IMR-90 (cell line): ENCODE measurements around the gene KIF9. TPM values are rescaled to one million over a fixed set of nuclear protein-coding genes. Genes with fewer than 3 reads are reported as not detected.

Experiments
- ATAC-seq: fragments of 200-7000 bp; cut with Tn5 transposase; 2 replicates; pipeline ENCODE4 v1.9.1; 2020; ENCODE audit warnings: low read depth, mild to moderate bottlenecking, moderate library complexity
- BruUV-seq: library from RNA; stranded (reverse); fragments of 400-500 nt; replicated peaks from 2 replicates; lab custom pipeline; 2021; lab: Mats Ljungman, UMichigan
- CTCF ChIA-PET: fragments of 300-600 bp; formaldehyde crosslinking; extraction: SDS; loops from one replicate; lab custom pipeline; 2021; ENCODE audit warnings: antibody characterized with exemption; lab: Yijun Ruan, JAX
- POLR2A ChIA-PET: fragments of 300-600 bp; sonication (Branson Sonifier 250); formaldehyde crosslinking; loops from one replicate; lab custom pipeline; 2022; ENCODE audit warnings: antibody characterized with exemption; ENCODE audit not compliant: unreplicated experiment; lab: Charles Lee
- DNase-seq: peaks from one replicate; pipeline ENCODE4 v3.0.0; 2013
- H2AFZ ChIP-seq: replicated peaks from 2 replicates; pipeline ENCODE3; 2013; ENCODE audit warnings: low read length, mild to moderate bottlenecking; ENCODE audit not compliant: poor library complexity
- H2AK5ac ChIP-seq: 2 replicates; pipeline ENCODE4 v1.6.1; 2013; ENCODE audit warnings: low read depth, low read length, inconsistent platforms
- H2AK9ac ChIP-seq: replicated peaks from 2 replicates; pipeline ENCODE3; 2013; ENCODE audit warnings: mild to moderate bottlenecking, low read depth, low read length, moderate library complexity; ENCODE audit not compliant: poor library complexity
- H2BK120ac ChIP-seq: 2 replicates; pipeline ENCODE4 v1.6.1; 2013; ENCODE audit warnings: low read depth, low read length, inconsistent platforms
- H2BK15ac ChIP-seq: 3 replicates; pipeline ENCODE4 v1.6.1; 2013; ENCODE audit warnings: low read depth, low read length, inconsistent platforms
- H2BK20ac ChIP-seq: 2 replicates; pipeline ENCODE4 v1.6.1; 2013; ENCODE audit warnings: low read depth, mild to moderate bottlenecking, inconsistent platforms, low read length, moderate library complexity
- H2BK5ac ChIP-seq: 2 replicates; pipeline ENCODE4 v1.6.1; 2013; ENCODE audit warnings: mild to moderate bottlenecking, low read depth, low read length, inconsistent platforms; ENCODE audit not compliant: poor library complexity, severe bottlenecking
- H3K14ac ChIP-seq: replicated peaks from 2 replicates; pipeline ENCODE4 v1.6.1; 2013; ENCODE audit warnings: low read depth, low read length, inconsistent platforms
- H3K18ac ChIP-seq: 2 replicates; pipeline ENCODE4 v1.6.1; 2013; ENCODE audit warnings: low read depth, low read length, control low read depth
- H3K23ac ChIP-seq: 2 replicates; pipeline ENCODE4 v1.6.1; 2013; ENCODE audit warnings: low read depth, low read length, inconsistent platforms
- H3K27ac ChIP-seq: 2 replicates; pipeline ENCODE4 v1.5.1; 2013; ENCODE audit warnings: mild to moderate bottlenecking, control low read depth, low read length; ENCODE audit not compliant: insufficient read depth
- H3K27me3 ChIP-seq: 2 replicates; pipeline ENCODE4 v1.6.1; 2013; ENCODE audit warnings: low read length; ENCODE audit not compliant: control insufficient read depth, insufficient read depth
- H3K36me3 ChIP-seq: 2 replicates; pipeline ENCODE4 v1.6.1; 2013; ENCODE audit warnings: low read length, mixed read lengths; ENCODE audit not compliant: control insufficient read depth, insufficient read depth
- H3K4ac ChIP-seq: 2 replicates; pipeline ENCODE4 v1.6.1; 2013; ENCODE audit warnings: low read depth, low read length, inconsistent platforms
- H3K4me1 ChIP-seq: 2 replicates; pipeline ENCODE4 v1.6.1; 2013; ENCODE audit warnings: low read length, mixed read lengths; ENCODE audit not compliant: control insufficient read depth, insufficient read depth
- H3K4me2 ChIP-seq: 2 replicates; pipeline ENCODE4 v1.6.1; 2013; ENCODE audit warnings: low read depth, mild to moderate bottlenecking, control low read depth, low read length, moderate library complexity
- H3K4me3 ChIP-seq: 2 replicates; pipeline ENCODE4 v1.5.1; 2013; ENCODE audit warnings: low read depth, mild to moderate bottlenecking, control low read depth, low read length, moderate library complexity; ENCODE audit not compliant: insufficient read depth
- H3K56ac ChIP-seq: 2 replicates; pipeline ENCODE4 v1.6.1; 2013; ENCODE audit warnings: low read length, inconsistent platforms; ENCODE audit not compliant: insufficient read depth; ENCODE audit errors: extremely low read depth
- H3K79me1 ChIP-seq, 2 experiments: 2 replicates each; pipeline ENCODE4 v1.6.1; 2013; ENCODE audit warnings: low read length in 2 of 2, inconsistent platforms in 1 of 2, low read depth in 1 of 2
- H3K9ac ChIP-seq: 2 replicates; pipeline ENCODE4 v1.6.1; 2013; ENCODE audit warnings: low read depth, low read length, control low read depth
- H3K9me1 ChIP-seq: 2 replicates; pipeline ENCODE4 v1.6.1; 2013; ENCODE audit warnings: low read length, inconsistent platforms; ENCODE audit not compliant: insufficient read depth
- H3K9me3 ChIP-seq: 2 replicates; pipeline ENCODE4 v1.6.1; 2013; ENCODE audit warnings: low read length; ENCODE audit not compliant: control insufficient read depth, insufficient read depth
- H4K20me1 ChIP-seq: 2 replicates; pipeline ENCODE4 v1.6.1; 2013; ENCODE audit warnings: low read length, inconsistent platforms; ENCODE audit not compliant: insufficient read depth
- H4K5ac ChIP-seq: 2 replicates; pipeline ENCODE4 v1.6.1; 2013; ENCODE audit warnings: mild to moderate bottlenecking, low read depth, low read length, control low read depth
- H4K8ac ChIP-seq, 2 experiments: 2 replicates each; pipeline ENCODE4 v1.6.1; 2013; ENCODE audit warnings: low read depth in 2 of 2, low read length in 2 of 2, control low read depth in 1 of 2, inconsistent platforms in 1 of 2
- H4K91ac ChIP-seq: 2 replicates; pipeline ENCODE4 v1.6.1; 2013; ENCODE audit warnings: low read depth, low read length, inconsistent platforms; ENCODE audit not compliant: insufficient read depth
- BHLHE40 ChIP-seq: fragments of 150-350 bp; IDR thresholded peaks from 2 replicates; pipeline ENCODE4 v1.6.1; 2016; ENCODE audit warnings: mild to moderate bottlenecking, low read depth, low read length
- CEBPB ChIP-seq: IDR thresholded peaks from 2 replicates; pipeline ENCODE4 v1.6.1; 2012; ENCODE audit warnings: low read depth, low read length, improper control_type of control experiment
- CHD1 ChIP-seq: IDR thresholded peaks from 2 replicates; pipeline ENCODE4 v1.6.1; 2012; ENCODE audit warnings: low read depth, low read length, improper control_type of control experiment
- CTCF ChIP-seq: conservative IDR thresholded peaks from 2 replicates; pipeline ENCODE4 v1.5.1; 2012; ENCODE audit warnings: mild to moderate bottlenecking, low read depth, low read length, improper control_type of control experiment
- FOS ChIP-seq: fragments of 150-350 bp; IDR thresholded peaks from 2 replicates; pipeline ENCODE4 v1.6.1; 2016; ENCODE audit warnings: low read depth, low read length
- MAFK ChIP-seq: IDR thresholded peaks from 2 replicates; pipeline ENCODE4 v1.6.1; 2012; ENCODE audit warnings: low read depth, low read length, improper control_type of control experiment
- MAZ ChIP-seq: IDR thresholded peaks from 2 replicates; pipeline ENCODE4 v1.6.1; 2012; ENCODE audit warnings: low read depth, mild to moderate bottlenecking, low read length, improper control_type of control experiment, moderate library complexity, borderline replicate concordance
- MXI1 ChIP-seq: IDR thresholded peaks from 2 replicates; pipeline ENCODE4 v1.6.1; 2012; ENCODE audit warnings: low read depth, mild to moderate bottlenecking, low read length, moderate library complexity, borderline replicate concordance
- NFE2L2 ChIP-seq: fragments of 150-350 bp; IDR thresholded peaks from 2 replicates; pipeline ENCODE4 v1.6.1; 2016; ENCODE audit warnings: low read depth, mild to moderate bottlenecking, low read length
- POLR2A ChIP-seq: IDR thresholded peaks from 2 replicates; pipeline ENCODE4 v1.6.1; 2012; ENCODE audit warnings: mild to moderate bottlenecking, low read depth, low read length
- RAD21 ChIP-seq: IDR thresholded peaks from 2 replicates; pipeline ENCODE4 v1.6.1; 2012; ENCODE audit warnings: low read length, improper control_type of control experiment
- RCOR1 ChIP-seq: IDR thresholded peaks from 2 replicates; pipeline ENCODE4 v1.6.1; 2012; ENCODE audit warnings: mild to moderate bottlenecking, low read length, improper control_type of control experiment; ENCODE audit not compliant: insufficient replicate concordance
- RFX5 ChIP-seq: IDR thresholded peaks from 2 replicates; pipeline ENCODE4 v1.8.0; 2012; ENCODE audit warnings: low read depth, mild to moderate bottlenecking, low read length, moderate library complexity
- SMC3 ChIP-seq: fragments of 150-350 bp; IDR thresholded peaks from 2 replicates; pipeline ENCODE4 v1.6.1; 2016; ENCODE audit warnings: low read depth, mild to moderate bottlenecking, antibody characterized with exemption, low read length, moderate library complexity
- WGBS, 2 experiments: methylation state at CpG; one replicate each; pipeline versions ENCODE4 v1.1.5 to v1.1.7; 2013; ENCODE audit warnings: missing lambda C conversion rate in 2 of 2; ENCODE audit not compliant: insufficient read length in 1 of 2; ENCODE audit errors: extremely low coverage in 2 of 2; 5-methylcytosine and 5-hydroxymethylcytosine counted together
- dilution Hi-C: fragments of 300-500 bp; cut with HindIII; formaldehyde crosslinking; loops from one replicate; pipeline ENCODE4 v1.14.3; 2018; ENCODE audit warnings: low sequenced_read_pairs; ENCODE audit not compliant: unreplicated experiment
- in situ Hi-C: fragments of 300-500 bp; cut with MboI; formaldehyde crosslinking; loops from 3 replicates; pipeline ENCODE4 v1.14.3; 2019; ENCODE audit warnings: low sequenced_read_pairs, inconsistent platforms, mixed read lengths
- intact Hi-C: fragments of 100-400 bp; cut with micrococcal nuclease; formaldehyde crosslinking; loops from 2 replicates; pipeline ENCODE4 v1.10.0; 2022
- polyA plus RNA-seq, 3 experiments: library from polyadenylated mRNA; depleted of rRNA; stranded (reverse); fragments of >200 nt; gene quantifications; 2 replicates each; pipeline ENCODE4 v1.2.3, GENCODE V29; 2012; ENCODE audit warnings: low replicate concordance in 1 of 3
- total RNA-seq: library from RNA; depleted of rRNA; stranded (reverse); fragments of >200 nt; gene quantifications from 2 replicates; pipeline ENCODE4 v1.2.3, GENCODE V29; 2012
- TF ChIP-seq, protein P1 (sequence below): fragments of 150-350 bp; IDR thresholded peaks from 2 replicates; pipeline ENCODE4 v1.6.1; 2016; ENCODE audit warnings: low read depth, mild to moderate bottlenecking, low read length, moderate library complexity, borderline replicate concordance
- TF ChIP-seq, protein P2 (sequence below): fragments of 150-350 bp; IDR thresholded peaks from 2 replicates; pipeline ENCODE4 v1.6.1; 2017; ENCODE audit warnings: mild to moderate bottlenecking, antibody characterized with exemption, low read length, low read depth

Gene KIF9
- total and polyA plus RNA-seq, 2 of the 4 experiments (the other 2 are of a cell fraction): 1.8 to 5.0 TPM

DNA sequence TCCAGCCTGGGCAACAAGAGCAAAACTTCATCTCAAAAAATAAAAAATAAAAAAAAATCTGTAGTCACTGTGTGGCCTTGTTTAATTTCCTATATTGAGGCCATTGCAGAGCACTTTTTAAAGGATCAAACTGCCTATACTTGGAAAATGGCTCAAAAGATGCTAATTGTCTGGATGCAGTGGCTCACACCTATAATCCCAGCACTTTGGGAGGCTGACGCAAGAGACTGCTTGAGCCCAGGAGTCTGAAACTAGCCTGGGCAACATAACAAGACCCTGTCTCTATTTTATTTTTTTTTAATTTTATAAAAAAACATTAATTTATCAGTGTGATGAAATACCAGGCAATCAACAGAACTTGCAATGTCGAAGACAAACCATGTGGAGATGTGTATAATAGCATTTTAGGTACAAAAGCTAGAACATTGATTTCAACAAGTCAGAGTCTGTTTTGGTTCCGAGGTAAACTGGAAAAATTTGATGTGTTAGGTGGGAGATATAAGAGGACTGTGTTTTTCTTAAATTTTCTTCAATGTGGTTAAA is 71.7 kb downstream of the KIF9 start:
- dilution Hi-C loops (no loop called here), in situ Hi-C loops (no loop called here), intact Hi-C loops (no loop called here)
- Histone ChIP-seq H3K36me3 (no peaks in the 10 kb centered on the region; the same call in 1 of the 2 replicates), H4K20me1 (no peaks in the 10 kb centered on the region), H3K27me3 (no peaks in the 10 kb centered on the region), H3K4me1 (no peaks in the 10 kb centered on the region), H3K4me3 (no peak overlapping the region), H3K4me2 (no peak overlapping the region), H3K14ac (no peak overlapping the region), H3K27ac (no peak overlapping the region), H4K91ac (no peak overlapping the region), H2AK9ac (no peak overlapping the region), H3K56ac (no peak overlapping the region), H4K8ac (no peak overlapping the region), H4K5ac (no peak overlapping the region), H2BK20ac (no peak overlapping the region), H3K9me3 (no peaks in the 10 kb centered on the region), H3K9me1 (no peaks in the 10 kb centered on the region), H3K79me1 (0 out of 4 replicates have a peak, but pooled peaks cover 0 to 3% of the 10 kb centered on the region in 2 experiments), H2BK5ac (no peak overlapping the region), H2AFZ (no peak overlapping the region), H2AK5ac (no peak overlapping the region), H2BK15ac (no peak overlapping the region), H3K4ac (no peak overlapping the region), H2BK120ac (no peak overlapping the region), H3K9ac (no peak overlapping the region), H3K18ac (no peak overlapping the region), H3K23ac (no peak overlapping the region)
- ATAC-seq (no peak), DNase-seq (no peak)
- WGBS, 2 experiments: 100% methylated on average over 1 of the region's 3 CpGs; no CpG with 5 or more reads in 1 of the 2 experiments
- CTCF ChIA-PET: no interaction called here
- no TSS peak for BruUV-seq
- TF ChIP-seq CEBPB (no peak), BHLHE40 (no peak), MAZ (no peak), RAD21 (no peak), SMC3 (no peak), RFX5 (no peak), FOS (no peak), MAFK (no peak), CHD1 (no peak), POLR2A (no peak), CTCF (no peak), NFE2L2 (no peak), RCOR1 (no peak), MXI1 (no peak)
- TF ChIP-seq, protein P1, sequence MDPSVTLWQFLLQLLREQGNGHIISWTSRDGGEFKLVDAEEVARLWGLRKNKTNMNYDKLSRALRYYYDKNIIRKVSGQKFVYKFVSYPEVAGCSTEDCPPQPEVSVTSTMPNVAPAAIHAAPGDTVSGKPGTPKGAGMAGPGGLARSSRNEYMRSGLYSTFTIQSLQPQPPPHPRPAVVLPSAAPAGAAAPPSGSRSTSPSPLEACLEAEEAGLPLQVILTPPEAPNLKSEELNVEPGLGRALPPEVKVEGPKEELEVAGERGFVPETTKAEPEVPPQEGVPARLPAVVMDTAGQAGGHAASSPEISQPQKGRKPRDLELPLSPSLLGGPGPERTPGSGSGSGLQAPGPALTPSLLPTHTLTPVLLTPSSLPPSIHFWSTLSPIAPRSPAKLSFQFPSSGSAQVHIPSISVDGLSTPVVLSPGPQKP: no peak
- TF ChIP-seq, protein P2, sequence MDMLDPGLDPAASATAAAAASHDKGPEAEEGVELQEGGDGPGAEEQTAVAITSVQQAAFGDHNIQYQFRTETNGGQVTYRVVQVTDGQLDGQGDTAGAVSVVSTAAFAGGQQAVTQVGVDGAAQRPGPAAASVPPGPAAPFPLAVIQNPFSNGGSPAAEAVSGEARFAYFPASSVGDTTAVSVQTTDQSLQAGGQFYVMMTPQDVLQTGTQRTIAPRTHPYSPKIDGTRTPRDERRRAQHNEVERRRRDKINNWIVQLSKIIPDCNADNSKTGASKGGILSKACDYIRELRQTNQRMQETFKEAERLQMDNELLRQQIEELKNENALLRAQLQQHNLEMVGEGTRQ: no peak
- POLR2A ChIA-PET: no interaction called here
